ENCODE measurements around the gene SLC35F1.

- TF ChIP-seq CTCF (IDR thresholded peaks at IDR 0.05) (no peak), POLR2AphosphoS5 (IDR thresholded peaks at IDR 0.05) (no peak)
Measured at GRCh38 chr6:118017301-118017848, 110.3 kb downstream of the SLC35F1 start.

All from prostate gland (tissue), 2 donors.